K562 (cell line): ENCODE data around the gene UBALD2. TPM values are rescaled to one million over a fixed set of nuclear protein-coding genes. Genes with fewer than 3 reads are reported as not detected.
A peak's percentile ranks its signal among the peaks of the same experiment; 100 is the strongest.

Source experiments
- ATAC-seq: fragments of 200-7000 bp; cut with Tn5 transposase; 3 replicates; pipeline ENCODE4 v1.9.1; 2020; ENCODE audit warnings: moderate library complexity
- BruUV-seq: library from RNA; stranded (reverse); fragments of 400-500 nt; replicated peaks from 2 replicates; lab custom pipeline; 2021; lab: Mats Ljungman, UMichigan
- CTCF ChIA-PET: fragments of 300-600 bp; formaldehyde crosslinking; extraction: SDS; loops from one replicate; lab custom pipeline; 2021; ENCODE audit warnings: low intra/inter-chr PET ratio; lab: Yijun Ruan, JAX
- POLR2A ChIA-PET: fragments of 300-600, 350-650 bp; sonication (Branson Sonifier 250); formaldehyde crosslinking; extraction: SDS; loops from one replicate; lab custom pipeline; 2021; ENCODE audit warnings: antibody characterized with exemption, inconsistent platforms; lab: Yijun Ruan, JAX
- DNase-seq, 4 experiments: peaks; one replicate each; pipeline versions ENCODE4 v3.0.0 to v3.0.0-alpha.2; 2011 to 2018; ENCODE audit warnings: low spot score in 3 of 4, mixed read lengths in 3 of 4; ENCODE audit errors: extremely low read depth in 1 of 4
- FAIRE-seq: peaks from 2 replicates; lab custom pipeline; 2011; peaks lifted over from hg19 to GRCh38; lab: Jason Lieb, UNC
- H2AFZ ChIP-seq: 2 replicates; pipeline ENCODE4 v1.6.0; 2011; ENCODE audit warnings: low read depth, low read length, control low read depth, inconsistent platforms
- H3K27ac ChIP-seq: fragments of 200-600 bp; 3 replicates; pipeline ENCODE4 v1.8.0; 2011; ENCODE audit warnings: low read depth, mild to moderate bottlenecking, control low read depth, inconsistent platforms, low read length, moderate library complexity, mixed read lengths; ENCODE audit errors: extremely low read depth
- H3K27me3 ChIP-seq, 2 experiments: fragments of 300-600 bp in 1 of 2; 2 replicates in 1 of 2; 3 replicates in 1 of 2; pipeline versions ENCODE4 v1.6.0 to v1.8.0; 2011; ENCODE audit warnings: inconsistent platforms in 2 of 2, low read length in 2 of 2, mild to moderate bottlenecking in 1 of 2, mixed read lengths in 1 of 2, moderate library complexity in 1 of 2; ENCODE audit not compliant: control insufficient read depth in 2 of 2, insufficient read depth in 2 of 2
- H3K36me3 ChIP-seq: fragments of 300-600 bp; 3 replicates; pipeline ENCODE4 v1.8.0; 2011; ENCODE audit warnings: mild to moderate bottlenecking, low read length, inconsistent platforms; ENCODE audit not compliant: control insufficient read depth, insufficient read depth
- H3K4me1 ChIP-seq, 2 experiments: fragments of 200-600 bp in 1 of 2; replicated peaks in 1 of 2; 2 replicates in 1 of 2; 3 replicates in 1 of 2; pipeline versions ENCODE4 v1.5.1 to v1.8.0; 2011; ENCODE audit warnings: inconsistent platforms in 2 of 2, low read length in 2 of 2, mild to moderate bottlenecking in 1 of 2, mixed read lengths in 1 of 2, moderate library complexity in 1 of 2; ENCODE audit not compliant: control insufficient read depth in 2 of 2, insufficient read depth in 2 of 2
- H3K4me2 ChIP-seq: 2 replicates; pipeline ENCODE4 v1.6.1; 2011; ENCODE audit warnings: low read length, control low read depth, inconsistent platforms, mixed read lengths; ENCODE audit not compliant: insufficient read depth
- H3K4me3 ChIP-seq: fragments of 200-600 bp; sonication (generic), shearing (Covaris generic); 2 replicates; pipeline ENCODE4 v1.5.1; 2016; ENCODE audit warnings: control low read depth, inconsistent platforms
- H3K79me2 ChIP-seq: fragments of 200-600 bp; 3 replicates; pipeline ENCODE4 v1.8.0; 2011; ENCODE audit warnings: low read length, inconsistent platforms; ENCODE audit not compliant: control insufficient read depth, insufficient read depth
- H3K9ac ChIP-seq, 2 experiments: 2 replicates each; pipeline versions ENCODE4 v1.6.0 to v1.6.1; 2011; ENCODE audit warnings: low read depth in 2 of 2, low read length in 2 of 2, control low read depth in 1 of 2, inconsistent platforms in 1 of 2, mild to moderate bottlenecking in 1 of 2, mixed read lengths in 1 of 2; ENCODE audit not compliant: insufficient read depth in 1 of 2
- H3K9me1 ChIP-seq: one replicate; pipeline ENCODE4 v1.6.0; 2011; ENCODE audit warnings: inconsistent platforms, mild to moderate bottlenecking, low read length, moderate library complexity; ENCODE audit not compliant: control insufficient read depth, insufficient read depth
- H3K9me3 ChIP-seq: replicated peaks from 2 replicates; pipeline ENCODE4 v1.5.1; 2011; ENCODE audit warnings: low read depth, low read length, inconsistent platforms; ENCODE audit not compliant: control insufficient read depth, insufficient read depth
- H4K20me1 ChIP-seq: replicated peaks from 2 replicates; pipeline ENCODE4 v1.6.1; 2011; ENCODE audit warnings: low read length, inconsistent platforms, mixed read lengths; ENCODE audit not compliant: control insufficient read depth, insufficient read depth
- ARID3B ChIP-seq: fragments of 250-450 bp; sonication (Bioruptor Pico); IDR thresholded peaks from 2 replicates; pipeline ENCODE4 v1.4.0; 2020; ENCODE audit warnings: borderline replicate concordance
- DLX4 ChIP-seq: fragments of 250-450 bp; sonication (Bioruptor Pico); IDR thresholded peaks from 2 replicates; pipeline ENCODE4 v1.6.1; 2021; ENCODE audit warnings: mild to moderate bottlenecking
- MAFK ChIP-seq: IDR thresholded peaks from 2 replicates; pipeline ENCODE4 v1.6.1; 2011; ENCODE audit warnings: low read length, improper control_type of control experiment
- NFE2L1 ChIP-seq: fragments of 450-650 bp; IDR thresholded peaks from 2 replicates; pipeline ENCODE4 v1.6.1; 2016; ENCODE audit warnings: missing genetic modification characterization, low read depth, mild to moderate bottlenecking, missing compliant biosample characterization, moderate library complexity, borderline replicate concordance
- PHF20 ChIP-seq: fragments of 450-650 bp; IDR thresholded peaks from 2 replicates; pipeline ENCODE4 v1.6.1; 2018; ENCODE audit not compliant: partially characterized antibody
- PML ChIP-seq: IDR thresholded peaks from 2 replicates; pipeline ENCODE4 v1.6.1; 2012; ENCODE audit warnings: low read length, inconsistent platforms
- SUPT5H ChIP-seq: fragments of 450-650 bp; IDR thresholded peaks from 2 replicates; pipeline ENCODE4 v1.6.1; 2016
- TRIM28 ChIP-seq: fragments of 450-650 bp; IDR thresholded peaks from 2 replicates; pipeline ENCODE4 v1.6.1; 2017
- ZC3H11A ChIP-seq: IDR thresholded peaks from 2 replicates; pipeline ENCODE4 v1.6.1; 2012; ENCODE audit warnings: low read depth, low read length, improper control_type of control experiment
- ZFP36 ChIP-seq: fragments of 150-350 bp; IDR thresholded peaks from 2 replicates; pipeline ENCODE4 v1.6.1; 2018; ENCODE audit warnings: low read length, low read depth; ENCODE audit not compliant: partially characterized antibody
- ZNF23 ChIP-seq: fragments of 250-450 bp; sonication (Bioruptor Pico); IDR thresholded peaks from 2 replicates; pipeline ENCODE4 v1.4.0; 2020; ENCODE audit warnings: mild to moderate bottlenecking
- ZNF699 ChIP-seq: fragments of 250-450 bp; sonication (Bioruptor Pico); IDR thresholded peaks from 2 replicates; pipeline ENCODE4 v1.8.0; 2021; ENCODE audit warnings: mild to moderate bottlenecking, moderate library complexity; ENCODE audit not compliant: insufficient replicate concordance
- ZNF785 ChIP-seq: fragments of 250-450 bp; sonication (Bioruptor Pico); IDR thresholded peaks from 2 replicates; pipeline ENCODE4 v1.4.0; 2020; ENCODE audit warnings: mild to moderate bottlenecking
- ZZZ3 ChIP-seq: fragments of 450-650 bp; IDR thresholded peaks from 2 replicates; pipeline ENCODE4 v1.6.1; 2016; ENCODE audit warnings: antibody characterized with exemption, mild to moderate bottlenecking, moderate library complexity
- WGBS: fragments of 100-300 bp; shearing (Covaris generic); methylation state at CpG from one replicate; pipeline ENCODE4 v1.1.6; 2016; ENCODE audit warnings: low coverage, mixed read lengths; ENCODE audit not compliant: insufficient coverage; ENCODE audit errors: missing lambda C conversion rate; 5-methylcytosine and 5-hydroxymethylcytosine counted together
- in situ Hi-C: fragments of 300-500 bp; cut with MboI; formaldehyde crosslinking; loops from 4 replicates; pipeline ENCODE4 v1.15.0; 2018; ENCODE audit warnings: inconsistent platforms, mixed read lengths
- intact Hi-C: fragments of 100-400 bp; cut with micrococcal nuclease; formaldehyde crosslinking; loops from 2 replicates; pipeline ENCODE4 v1.14.2; 2022
- polyA plus RNA-seq, 8 experiments: library from polyadenylated mRNA; depleted of rRNA in 4 of 8; stranded (reverse) in 5 of 8; unstranded in 3 of 8; fragments of >200 nt; fragmentation: Nextera tagmentation in 2 of 8; fragmentation: Illumina TruSeq in 1 of 8; extraction: Ambion mirVana in 2 of 8; extraction: Trizol in 1 of 8; gene quantifications; 2 replicates each; pipeline versions ENCODE4 v1.2.1 to v1.2.3, GENCODE V29; 2011 to 2014; ENCODE audit warnings: inconsistent platforms in 1 of 8, missing spikeins in 1 of 8
- total RNA-seq, 7 experiments: library from RNA; depleted of rRNA in 6 of 7; stranded (reverse); fragments of >200 nt in 6 of 7; fragmentation: Illumina TruSeq in 2 of 7; extraction: Trizol in 2 of 7; gene quantifications; 2 replicates each; pipeline versions ENCODE4 v1.2.1 to v1.2.3, GENCODE V29; 2011 to 2021; ENCODE audit warnings: low replicate concordance in 1 of 7
- TF ChIP-seq, protein P1 (sequence below): fragments of 250-450 bp; sonication (Bioruptor Pico); IDR thresholded peaks from 2 replicates; pipeline ENCODE4 v1.5.1; 2021; ENCODE audit warnings: mild to moderate bottlenecking
- TF ChIP-seq, protein P2 (sequence below): sonication (generic); formaldehyde crosslinking; IDR thresholded peaks from 2 replicates; pipeline ENCODE4 v1.9.0; 2022; ENCODE audit warnings: mild to moderate bottlenecking, missing genetic modification reagents

The UBALD2 gene
- total and polyA plus RNA-seq, 9 of the 15 experiments (the other 6 are each of a cell fraction or from before 2014, with no cell fraction given) = 2.3 to 94.1 (median 25.3) TPM

- Histone ChIP-seq H3K9ac (peak overlapping the region in 1 of 2 experiments; percentile 28; a peak in 2 of 4 replicates), H3K79me2 (no peaks in the 10 kb centered on the region), H3K9me1 (no peaks in the 10 kb centered on the region), H3K4me2 (no peak overlapping the region), H2AFZ (no peak overlapping the region), H3K4me1 (peaks cover 2 to 64% of the 10 kb centered on the region in 2 experiments; a peak in 3 of 5 replicates), H3K36me3 (no peaks in the 10 kb centered on the region), H3K27me3 (no peaks in the 10 kb centered on the region), H3K4me3 (no peak overlapping the region), H4K20me1 (no peaks in the 10 kb centered on the region), H3K9me3 (no peaks in the 10 kb centered on the region), H3K27ac (no peak overlapping the region)
- intact Hi-C loops (no loop called here), in situ Hi-C loops (no loop called here)
- CTCF ChIA-PET = interaction anchor here (0.9 to 4.5 kb wide), 3 partner anchors 148 to 266 kb away, joined by 3 to 89 read pairs (median 3); no protein-coding TSS in a partner anchor
- DNase-seq (no peak), ATAC-seq (no peak), FAIRE-seq (no peak)
- no TSS peak for BruUV-seq
- 37% methylated on average over 11 of the region's 15 CpGs for WGBS
- POLR2A ChIA-PET = interaction anchor here (1.4 to 7.3 kb wide), 3 partner anchors 9 to 174 kb away, joined by 3 to 91 read pairs (median 5); no protein-coding TSS in a partner anchor
- TF ChIP-seq MAFK = no peak
- TF ChIP-seq ZZZ3 = no peak
- no peak for TF ChIP-seq PML
- no peak for TF ChIP-seq ZNF23
- no peak for TF ChIP-seq SUPT5H
- no peak for TF ChIP-seq ZNF785 (CRISPR knock-in tag)
- no peak for TF ChIP-seq DLX4 (CRISPR knock-in tag)
- no peak for TF ChIP-seq TRIM28
- TF ChIP-seq NFE2L1 (tag) = no peak
- TF ChIP-seq, protein P1, sequence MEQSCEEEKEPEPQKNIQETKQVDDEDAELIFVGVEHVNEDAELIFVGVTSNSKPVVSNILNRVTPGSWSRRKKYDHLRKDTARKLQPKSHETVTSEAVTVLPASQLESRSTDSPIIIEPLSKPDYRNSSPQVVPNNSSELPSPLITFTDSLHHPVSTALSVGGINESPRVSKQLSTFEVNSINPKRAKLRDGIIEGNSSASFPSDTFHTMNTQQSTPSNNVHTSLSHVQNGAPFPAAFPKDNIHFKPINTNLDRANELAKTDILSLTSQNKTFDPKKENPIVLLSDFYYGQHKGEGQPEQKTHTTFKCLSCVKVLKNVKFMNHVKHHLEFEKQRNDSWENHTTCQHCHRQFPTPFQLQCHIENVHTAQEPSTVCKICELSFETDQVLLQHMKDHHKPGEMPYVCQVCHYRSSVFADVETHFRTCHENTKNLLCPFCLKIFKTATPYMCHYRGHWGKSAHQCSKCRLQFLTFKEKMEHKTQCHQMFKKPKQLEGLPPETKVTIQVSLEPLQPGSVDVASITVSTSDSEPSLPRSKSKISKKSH (CRISPR knock-in tag) = no peak
- TF ChIP-seq PHF20 = no peak
- no peak for TF ChIP-seq ZNF699 (CRISPR knock-in tag)
- TF ChIP-seq, protein P2, sequence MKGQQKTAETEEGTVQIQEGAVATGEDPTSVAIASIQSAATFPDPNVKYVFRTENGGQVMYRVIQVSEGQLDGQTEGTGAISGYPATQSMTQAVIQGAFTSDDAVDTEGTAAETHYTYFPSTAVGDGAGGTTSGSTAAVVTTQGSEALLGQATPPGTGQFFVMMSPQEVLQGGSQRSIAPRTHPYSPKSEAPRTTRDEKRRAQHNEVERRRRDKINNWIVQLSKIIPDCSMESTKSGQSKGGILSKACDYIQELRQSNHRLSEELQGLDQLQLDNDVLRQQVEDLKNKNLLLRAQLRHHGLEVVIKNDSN (CRISPR knock-in tag) = no peak
- no peak for TF ChIP-seq ZFP36
- no peak for TF ChIP-seq ARID3B (CRISPR knock-in tag)
- TF ChIP-seq ZC3H11A = no peak
Observed at GRCh38 chr17:76280650-76281049, 15.5 kb downstream of the UBALD2 start.
